ENCODE data around the gene KSR2.
"Not testable (repeated sequence)": the region's sequence is repeated elsewhere in the genome, so short reads cannot be mapped to it uniquely, and the experiment has no call there.

Gene KSR2

GRCh38 chr12:117679776-117680175 is 289.0 kb downstream of the KSR2 start:
- DNase-seq = no peak

GRCh38 chr12:117674763-117675162 is 294.0 kb downstream of the KSR2 start:
- no peak for DNase-seq

GRCh38 chr12:117674313-117674712 is 294.5 kb downstream of the KSR2 start:
- DNase-seq = no peak

GRCh38 chr12:117671734-117672133 is 297.1 kb downstream of the KSR2 start:
- DNase-seq = peak; percentile 30

- no peak for DNase-seq
These were observed 304.6 kb downstream of the KSR2 start for GRCh38 chr12:117664169-117664568.

- DNase-seq = no peak
These were observed 306.0 kb downstream of the KSR2 start for GRCh38 chr12:117662620-117663395.

- no peak for DNase-seq
These were observed 306.6 kb downstream of the KSR2 start for GRCh38 chr12:117662220-117662619.

- no peak for DNase-seq
These were observed 307.3 kb downstream of the KSR2 start for GRCh38 chr12:117661471-117661870.

- no peak for DNase-seq
These were observed 307.9 kb downstream of the KSR2 start for GRCh38 chr12:117660896-117661295.

- no peak for DNase-seq
These were observed 310.6 kb downstream of the KSR2 start for GRCh38 chr12:117658226-117658625.

- DNase-seq = no peak
These were observed 319.0 kb downstream of the KSR2 start for GRCh38 chr12:117649796-117650195.

GRCh38 chr12:117646520-117646919 is 322.3 kb downstream of the KSR2 start:
- DNase-seq = no peak

- DNase-seq = no peak
These were observed 323.3 kb downstream of the KSR2 start for GRCh38 chr12:117645473-117645872.

GRCh38 chr12:117643971-117644370 is 324.8 kb downstream of the KSR2 start:
- DNase-seq = no peak

GRCh38 chr12:117641885-117642284 is 326.9 kb downstream of the KSR2 start:
- DNase-seq = no peak

- no peak for DNase-seq
These were observed 328.3 kb downstream of the KSR2 start for GRCh38 chr12:117640511-117640910.

- no peak for DNase-seq
These were observed 339.3 kb downstream of the KSR2 start for GRCh38 chr12:117629454-117629853.

GRCh38 chr12:117628711-117629110 is 340.1 kb downstream of the KSR2 start:
- not testable (repeated sequence) for DNase-seq

- DNase-seq = no peak
These were observed 346.0 kb downstream of the KSR2 start for GRCh38 chr12:117622741-117623140.

GRCh38 chr12:117622087-117622486 is 346.7 kb downstream of the KSR2 start:
- no peak for DNase-seq

GRCh38 chr12:117607778-117608177 is 361.0 kb downstream of the KSR2 start:
- DNase-seq = no peak

- DNase-seq = no peak
These were observed 361.8 kb downstream of the KSR2 start for GRCh38 chr12:117606945-117607344.

GRCh38 chr12:117606024-117606423 is 362.8 kb downstream of the KSR2 start:
- DNase-seq = no peak

- no peak for DNase-seq
These were observed 365.3 kb downstream of the KSR2 start for GRCh38 chr12:117603316-117604113.
